Measurements from ENCODE around the gene LGI2.
"Not testable (repeated sequence)": the region's sequence is repeated elsewhere in the genome, so short reads cannot be mapped to it uniquely, and the experiment has no call there.

The LGI2 gene, protein sequence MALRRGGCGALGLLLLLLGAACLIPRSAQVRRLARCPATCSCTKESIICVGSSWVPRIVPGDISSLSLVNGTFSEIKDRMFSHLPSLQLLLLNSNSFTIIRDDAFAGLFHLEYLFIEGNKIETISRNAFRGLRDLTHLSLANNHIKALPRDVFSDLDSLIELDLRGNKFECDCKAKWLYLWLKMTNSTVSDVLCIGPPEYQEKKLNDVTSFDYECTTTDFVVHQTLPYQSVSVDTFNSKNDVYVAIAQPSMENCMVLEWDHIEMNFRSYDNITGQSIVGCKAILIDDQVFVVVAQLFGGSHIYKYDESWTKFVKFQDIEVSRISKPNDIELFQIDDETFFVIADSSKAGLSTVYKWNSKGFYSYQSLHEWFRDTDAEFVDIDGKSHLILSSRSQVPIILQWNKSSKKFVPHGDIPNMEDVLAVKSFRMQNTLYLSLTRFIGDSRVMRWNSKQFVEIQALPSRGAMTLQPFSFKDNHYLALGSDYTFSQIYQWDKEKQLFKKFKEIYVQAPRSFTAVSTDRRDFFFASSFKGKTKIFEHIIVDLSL

DNA sequence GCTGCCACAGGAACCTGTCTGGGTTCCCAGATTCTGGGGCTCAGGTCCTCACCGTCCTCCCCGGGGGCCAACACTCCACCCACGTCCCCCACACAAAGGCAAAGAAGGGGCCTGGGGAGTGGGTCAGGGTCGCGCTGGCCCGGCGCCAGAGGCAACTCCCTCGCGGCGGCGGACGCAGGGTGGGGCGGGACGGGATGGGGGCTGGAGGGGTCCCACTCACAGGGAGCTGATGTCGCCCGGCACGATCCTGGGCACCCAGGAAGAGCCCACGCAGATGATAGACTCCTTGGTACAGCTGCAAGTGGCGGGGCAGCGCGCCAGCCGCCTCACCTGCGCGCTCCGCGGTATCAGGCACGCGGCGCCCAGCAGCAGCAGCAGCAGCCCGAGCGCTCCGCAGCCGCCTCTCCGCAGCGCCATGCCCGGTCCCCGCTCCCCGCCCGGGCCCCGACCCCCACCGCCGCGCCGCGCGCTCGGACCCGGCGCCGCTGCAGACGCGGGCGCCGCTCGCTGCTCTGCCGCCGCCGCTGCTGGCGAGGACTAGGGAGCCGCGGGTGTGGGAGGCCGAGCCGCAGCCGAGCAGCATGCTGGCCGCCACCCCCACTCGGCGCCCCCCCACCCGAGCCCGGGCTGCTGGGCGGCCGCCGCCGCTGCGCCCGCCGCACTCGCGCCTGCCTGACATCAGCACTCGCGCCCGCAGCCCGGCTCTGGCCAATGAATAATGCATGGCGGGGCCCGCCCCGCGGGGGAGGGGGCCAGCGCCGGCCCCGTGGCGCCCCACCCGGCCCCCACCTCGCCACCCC lies at the start of gene LGI2:
TSS of gene LGI2 (minus strand) at position 670 of the 800 bp plus-strand sequence. CDS start at position 417, 253 bp downstream.
- DNase-seq, result peak in 35 of 58 donors; percentile 6 to 65 (median 21)

DNA sequence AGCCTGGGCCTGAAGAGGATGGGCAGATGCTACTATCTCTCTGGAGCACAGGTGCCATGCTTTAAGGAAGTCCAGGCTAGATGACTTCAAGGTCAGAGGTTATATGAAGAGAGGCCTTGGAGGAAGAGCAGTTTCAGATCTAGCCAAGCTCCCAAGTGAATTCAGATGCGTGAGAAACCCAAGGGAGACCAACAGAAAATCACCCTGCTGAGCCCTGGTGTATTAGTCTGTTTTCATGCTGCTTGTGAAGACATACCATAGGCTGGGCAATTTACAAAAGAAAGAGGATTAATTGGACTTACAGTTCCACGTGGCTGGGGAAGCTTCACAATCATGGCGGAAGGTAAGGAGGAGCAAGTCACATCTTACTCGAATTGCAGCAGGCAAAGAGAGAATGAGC lies 47.8 kb upstream of the LGI2 start:
- DNase-seq, result no peak

DNA sequence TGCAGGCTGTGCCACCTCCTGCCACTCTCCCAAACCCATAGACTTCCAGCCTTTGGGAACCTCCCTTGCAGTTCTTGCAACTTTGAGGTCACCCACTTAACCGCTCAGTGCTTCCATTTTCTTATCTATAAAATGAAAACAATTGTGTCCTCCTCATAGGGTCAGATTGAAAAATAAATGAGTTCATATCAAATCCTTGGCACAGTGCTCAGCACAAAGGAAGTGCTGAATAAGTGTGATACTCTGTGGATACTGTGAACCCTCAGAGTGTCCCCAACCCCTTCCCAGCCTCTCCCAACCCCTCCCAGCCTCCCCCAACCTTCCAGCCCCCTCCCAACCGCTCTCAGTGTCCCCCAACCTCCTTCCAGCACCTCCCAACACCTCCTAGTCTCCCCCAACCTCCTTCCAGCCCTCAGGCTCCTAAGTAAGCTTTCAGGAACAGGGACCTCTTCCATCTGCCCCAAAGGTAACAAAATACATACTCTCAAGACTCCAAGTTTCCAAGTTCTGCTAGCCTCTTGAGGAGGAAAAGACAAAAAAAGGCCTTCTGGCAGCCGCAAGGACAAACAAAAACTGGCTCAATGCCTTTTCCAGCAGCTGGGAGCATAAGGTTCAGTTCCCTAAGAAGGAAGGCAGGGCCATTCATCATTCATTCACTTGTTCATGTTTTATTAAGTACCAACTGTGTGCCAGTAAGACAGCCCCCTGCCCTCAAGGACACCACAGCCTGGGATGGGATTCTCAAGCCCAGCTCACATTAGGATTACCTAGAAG lies 46.1 kb upstream of the LGI2 start:
- no peak for DNase-seq

DNA sequence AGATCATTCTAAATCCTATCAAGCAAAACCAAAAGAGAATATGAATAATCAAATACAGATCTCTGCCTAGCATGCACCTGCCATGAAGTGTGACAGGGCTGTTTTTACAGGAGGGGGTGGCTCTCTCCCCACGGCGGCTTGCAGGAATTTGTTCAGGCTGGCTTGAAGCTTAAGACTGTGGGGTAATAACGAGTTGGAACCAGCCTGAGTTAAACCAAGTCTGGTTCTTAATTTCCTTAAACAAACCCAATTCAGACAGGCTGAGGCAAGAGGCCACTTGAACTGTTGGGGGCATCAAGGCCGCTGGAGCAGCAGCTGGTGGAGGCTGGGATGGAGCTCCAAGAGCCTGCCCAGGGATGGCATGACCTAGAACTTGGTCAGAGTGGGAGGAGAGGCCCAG lies 45.1 kb upstream of the LGI2 start:
- DNase-seq, result peak in 1 of 58 donors; percentile 8

DNA sequence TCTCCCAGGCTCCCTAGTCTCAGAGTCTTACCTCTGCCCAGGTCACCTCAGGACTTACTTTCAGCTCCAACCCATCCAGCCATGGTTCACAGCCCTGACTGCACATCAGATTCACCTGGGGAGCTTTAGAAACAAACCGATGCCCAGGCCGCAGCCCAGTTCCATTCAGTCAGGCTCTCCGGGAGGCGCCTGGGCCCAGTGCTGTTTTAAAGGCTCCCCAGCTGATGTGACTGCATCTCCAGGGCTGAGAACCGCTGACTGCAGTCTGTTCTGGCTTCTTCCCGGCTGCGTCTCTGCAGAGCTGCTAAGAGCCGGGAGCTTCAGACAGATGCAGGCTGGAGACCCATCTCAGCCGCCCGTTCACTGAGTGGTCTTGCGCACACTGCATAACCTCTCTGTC lies 44.4 kb upstream of the LGI2 start:
- DNase-seq, result no peak

DNA sequence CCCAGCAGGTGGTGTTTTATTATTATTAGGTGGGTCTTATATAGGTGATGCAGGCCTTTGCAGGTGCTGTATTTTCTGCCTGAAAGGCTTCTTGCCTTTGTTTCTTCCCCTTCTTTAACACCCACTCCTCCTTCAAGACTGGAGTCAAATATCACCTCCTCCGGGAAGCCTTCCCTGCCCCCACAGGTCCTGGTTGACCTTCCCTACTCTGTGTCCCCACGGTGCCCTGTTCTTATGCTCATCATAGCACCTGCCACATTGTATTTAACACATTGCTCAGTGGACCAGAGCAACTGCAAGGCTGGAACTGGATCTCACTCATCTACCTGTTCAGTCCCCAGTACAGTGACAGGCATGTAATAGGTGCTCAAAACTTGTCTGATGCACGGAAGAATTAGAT lies 39.8 kb upstream of the LGI2 start:
- DNase-seq, result no peak

DNA sequence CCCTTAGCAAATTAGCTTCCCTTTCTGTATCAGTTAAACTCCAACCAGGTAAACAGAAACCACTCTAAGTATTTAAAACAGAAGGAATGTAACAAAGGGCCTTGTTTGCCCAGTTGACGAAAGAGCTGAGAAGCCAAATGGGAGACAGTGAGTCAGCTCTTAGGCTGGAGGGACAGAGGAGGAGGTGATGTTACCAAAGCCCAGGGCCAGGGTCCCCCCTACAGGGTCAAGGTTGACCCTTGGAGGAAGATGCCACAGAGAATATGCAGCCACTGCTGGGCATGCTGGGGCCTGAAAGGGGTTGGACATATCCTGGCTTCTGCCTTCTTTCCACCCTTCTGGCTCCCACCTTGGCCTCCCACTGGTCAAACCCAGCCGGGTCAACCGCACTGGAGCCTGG lies 38.3 kb upstream of the LGI2 start:
- no peak for DNase-seq

DNA sequence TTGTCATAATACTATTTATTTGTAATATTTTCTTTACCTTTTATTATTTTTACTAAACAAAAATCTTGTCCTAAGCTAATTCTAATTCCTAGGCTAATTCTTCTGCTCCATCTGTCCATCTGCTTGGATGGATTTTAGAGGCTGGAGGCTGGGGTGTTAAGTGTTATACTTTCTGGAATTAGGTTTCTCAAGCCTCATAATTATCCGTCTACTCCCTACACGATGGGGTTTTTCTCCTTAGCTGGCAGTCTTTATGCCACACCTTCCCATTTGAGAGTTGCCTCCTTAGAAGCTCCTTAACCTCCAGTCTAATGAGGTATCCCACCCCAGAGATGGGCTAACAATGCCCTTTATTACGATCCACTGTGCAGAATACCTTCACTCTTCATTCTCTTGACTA lies 37.6 kb upstream of the LGI2 start:
- no peak for DNase-seq

DNA sequence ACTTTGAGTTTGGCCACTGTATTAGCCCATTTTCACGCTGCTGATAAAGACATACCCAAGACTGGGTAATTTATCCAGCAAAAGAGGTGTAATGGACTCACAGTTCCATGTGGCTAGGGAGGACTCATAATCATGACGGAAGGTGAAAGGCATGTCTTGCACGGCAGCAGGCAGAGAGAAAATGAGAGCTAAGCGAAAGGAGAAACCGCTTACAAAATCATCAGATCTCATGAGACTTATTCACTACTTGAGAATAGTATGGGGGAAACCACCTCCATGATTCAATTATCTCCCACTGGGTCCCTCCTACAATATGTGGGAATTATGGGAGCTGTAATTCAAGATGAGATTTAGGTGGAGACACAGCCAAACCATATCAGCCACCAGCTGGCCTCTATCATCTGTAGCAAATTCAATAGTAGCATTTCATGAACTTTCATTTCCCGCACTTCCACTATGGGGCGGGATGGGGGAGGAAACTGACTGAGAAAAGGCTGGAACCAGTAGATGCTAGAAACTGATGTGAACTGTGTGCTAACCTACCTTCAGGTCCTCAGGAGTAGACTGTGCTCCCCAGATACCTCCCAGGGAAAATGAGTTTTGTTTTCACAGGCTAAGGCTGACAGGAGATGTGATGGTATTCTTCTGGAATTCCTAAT lies 35.3 kb upstream of the LGI2 start:
- no peak for DNase-seq

DNA sequence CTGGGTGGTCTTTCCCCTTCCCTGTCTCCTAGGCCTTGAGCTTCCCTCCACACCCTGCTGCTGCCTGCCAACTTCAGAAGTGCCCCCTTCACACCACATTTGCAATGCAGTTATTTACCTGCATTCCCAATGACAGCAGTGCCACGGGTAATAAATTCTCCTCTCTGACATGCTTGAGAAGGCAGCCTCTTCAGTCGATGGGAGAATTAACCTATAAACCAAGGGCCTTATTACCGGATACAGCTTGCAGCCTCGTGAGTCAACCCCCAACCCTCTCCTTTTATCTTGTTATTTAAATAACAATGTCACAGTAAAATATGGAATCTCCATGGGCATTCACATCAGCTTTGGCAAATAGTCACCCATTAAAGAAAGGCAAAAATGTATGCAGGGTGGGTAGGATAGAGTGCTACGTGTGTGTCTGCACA lies 34.7 kb upstream of the LGI2 start:
- DNase-seq, result no peak

DNA sequence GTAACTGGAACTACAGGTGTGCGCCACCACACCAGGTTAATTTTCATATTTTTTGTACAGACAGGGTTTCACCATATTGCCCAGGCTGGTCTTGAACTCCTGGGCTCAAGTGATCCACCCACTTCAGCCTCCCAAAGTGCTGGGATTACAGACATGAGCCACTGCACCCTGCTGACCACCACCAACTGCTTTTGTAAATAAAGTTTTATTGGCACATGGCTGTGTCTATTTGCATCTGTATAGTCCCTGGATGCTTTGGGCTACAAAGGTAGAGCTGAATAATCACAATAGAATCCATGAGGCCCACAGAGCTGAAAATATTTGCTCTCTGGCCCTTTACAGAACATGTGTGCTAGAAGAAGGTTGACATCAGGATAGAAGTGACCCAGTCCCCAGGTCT lies 33.7 kb upstream of the LGI2 start:
- not testable (repeated sequence) for DNase-seq

DNA sequence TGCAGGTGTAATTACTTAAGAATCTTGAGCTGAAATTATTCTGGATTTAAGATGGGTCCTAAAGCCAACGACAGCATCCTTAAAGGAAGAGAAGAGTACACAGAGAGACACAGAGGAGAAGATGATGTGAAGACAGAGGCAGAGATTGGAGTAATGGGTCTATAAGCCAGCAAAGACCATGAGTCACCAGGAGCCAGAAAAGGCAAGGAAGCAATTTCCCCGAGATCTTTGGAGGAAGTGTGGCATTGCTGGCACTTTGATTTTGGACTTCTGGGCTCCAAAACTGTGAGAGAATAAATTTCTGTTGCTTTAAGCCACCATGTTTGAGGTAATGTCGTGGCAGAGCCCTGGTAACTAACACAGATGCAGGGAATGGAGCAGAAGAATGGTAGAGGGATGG lies 32.4 kb upstream of the LGI2 start:
- DNase-seq, result no peak

DNA sequence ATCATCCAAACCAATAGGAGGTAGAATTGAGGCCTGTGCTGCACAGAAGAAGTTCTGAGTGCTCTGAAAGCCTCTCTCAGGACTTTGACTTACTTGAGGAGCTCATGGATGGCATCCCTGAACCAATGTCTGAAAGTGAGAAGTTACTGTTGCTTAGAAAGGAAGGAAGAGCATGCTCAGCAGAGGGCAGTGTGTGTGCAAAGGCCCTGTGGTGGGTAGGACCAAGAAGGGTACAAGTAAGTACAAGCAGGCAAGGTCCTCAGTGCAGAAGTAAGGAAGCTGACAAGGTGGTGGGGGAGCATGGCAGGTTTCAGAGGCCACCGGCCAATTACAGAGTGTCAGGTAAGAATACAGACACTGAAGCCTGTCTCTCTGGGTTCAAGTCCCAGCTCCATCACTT lies 31.4 kb upstream of the LGI2 start:
- DNase-seq, result no peak

DNA sequence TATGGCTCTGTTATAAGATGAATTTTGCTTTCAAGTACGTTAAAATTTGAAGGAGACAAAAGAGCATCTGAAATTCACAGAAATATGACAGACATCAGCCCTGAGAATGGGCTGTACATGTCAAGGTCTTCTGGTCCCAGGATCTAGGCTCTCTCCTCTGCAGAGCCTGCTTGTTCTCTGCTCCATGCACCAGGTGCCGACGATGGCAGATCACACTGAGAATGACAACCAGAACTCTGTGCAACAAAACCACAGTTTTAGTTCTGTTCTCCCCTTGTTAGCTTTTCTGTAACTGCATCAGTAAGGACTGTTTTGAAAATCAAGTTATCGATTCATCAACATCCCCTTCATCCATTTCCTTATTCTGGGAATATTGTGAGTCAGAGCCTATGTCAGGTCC lies 30.9 kb upstream of the LGI2 start:
- no peak for DNase-seq

DNA sequence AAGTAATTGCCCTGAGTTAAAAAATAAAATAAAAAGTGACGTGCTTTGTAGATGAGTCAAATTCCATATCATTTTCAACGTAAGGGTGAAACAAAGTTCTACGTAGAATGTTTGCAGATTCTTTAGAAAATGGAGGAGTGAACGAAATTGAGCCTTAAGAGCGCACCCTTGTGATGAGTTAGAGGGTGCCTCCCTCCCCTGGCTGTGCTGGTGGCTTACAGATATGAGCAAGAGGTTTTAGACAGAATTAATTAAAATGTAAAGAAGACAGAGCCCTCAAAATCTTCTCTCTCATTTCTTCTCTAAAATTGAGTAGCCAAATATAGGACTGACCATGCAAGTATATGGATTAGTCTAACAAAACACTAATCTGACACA lies 30.2 kb upstream of the LGI2 start:
- DNase-seq, result no peak

DNA sequence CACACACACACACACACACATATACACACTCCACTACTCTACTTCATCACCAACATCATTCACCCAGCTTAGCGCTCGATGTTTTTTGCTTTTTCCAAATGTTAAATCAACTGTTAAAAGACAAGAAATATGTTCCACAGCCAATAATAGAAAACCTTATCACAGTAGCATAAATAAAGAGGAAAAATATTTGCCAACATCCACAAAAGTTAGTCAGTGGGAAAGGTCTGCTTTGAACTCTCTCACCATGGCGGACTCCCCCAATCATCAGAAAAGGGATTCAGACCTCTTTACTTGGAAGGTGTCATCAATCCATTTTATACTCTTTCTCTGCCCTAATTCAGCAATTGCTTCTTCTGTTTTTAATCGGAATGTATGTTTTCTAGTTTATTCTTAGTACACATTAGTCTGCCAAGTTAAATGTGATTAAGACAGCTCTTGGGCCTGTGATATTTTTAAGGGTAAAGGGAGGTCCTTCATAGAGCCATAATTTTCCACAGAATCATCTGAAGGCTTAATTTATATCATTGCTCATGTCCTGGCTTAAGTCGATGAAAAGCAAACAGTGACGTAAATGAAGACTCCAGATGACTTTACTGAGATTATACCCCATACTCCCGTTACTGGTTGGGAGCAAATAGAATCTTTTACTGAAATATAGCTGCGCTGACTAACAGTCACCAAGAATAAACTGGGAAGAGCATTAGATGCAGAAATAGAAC lies 29.7 kb upstream of the LGI2 start:
- DNase-seq, result no peak

DNA sequence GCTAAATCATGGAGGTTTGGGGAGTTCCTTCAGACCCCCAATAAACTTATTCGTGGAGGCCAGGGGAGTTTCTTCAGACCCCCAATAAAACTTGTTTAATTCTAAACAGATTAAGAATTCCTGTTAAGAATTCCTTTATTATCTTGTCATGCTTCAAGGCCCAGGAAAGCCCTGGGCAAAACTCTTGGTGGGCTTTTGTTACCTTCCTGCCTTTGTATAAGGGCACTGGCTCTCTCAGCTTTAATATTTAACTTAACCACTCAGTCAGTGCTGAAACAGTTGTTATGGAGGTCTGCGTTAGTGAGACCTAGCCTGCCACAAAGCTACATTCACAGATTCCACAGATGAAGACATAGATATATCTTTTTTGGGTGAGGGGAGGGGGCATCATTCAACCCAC lies 29.0 kb upstream of the LGI2 start:
- DNase-seq, result no peak

DNA sequence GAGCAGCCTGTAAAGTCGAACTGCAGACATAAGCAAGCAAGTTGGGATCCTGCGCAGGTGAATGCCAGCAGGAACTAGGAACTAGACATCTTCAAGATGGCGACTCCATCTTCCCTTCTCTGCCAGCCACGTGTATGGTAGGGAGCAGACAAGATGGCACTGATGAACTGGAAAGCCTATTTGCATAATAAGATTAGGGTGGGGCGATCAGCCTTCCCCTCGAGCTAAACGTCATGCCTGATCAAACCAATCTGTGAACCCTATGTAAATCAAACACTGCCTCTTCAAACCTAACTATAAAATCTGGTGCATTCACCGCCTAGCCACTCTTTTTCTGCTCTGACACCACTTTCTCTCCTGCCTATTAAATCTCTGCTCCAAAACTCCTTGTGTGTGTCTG lies 28.1 kb upstream of the LGI2 start:
- DNase-seq, result no peak

DNA sequence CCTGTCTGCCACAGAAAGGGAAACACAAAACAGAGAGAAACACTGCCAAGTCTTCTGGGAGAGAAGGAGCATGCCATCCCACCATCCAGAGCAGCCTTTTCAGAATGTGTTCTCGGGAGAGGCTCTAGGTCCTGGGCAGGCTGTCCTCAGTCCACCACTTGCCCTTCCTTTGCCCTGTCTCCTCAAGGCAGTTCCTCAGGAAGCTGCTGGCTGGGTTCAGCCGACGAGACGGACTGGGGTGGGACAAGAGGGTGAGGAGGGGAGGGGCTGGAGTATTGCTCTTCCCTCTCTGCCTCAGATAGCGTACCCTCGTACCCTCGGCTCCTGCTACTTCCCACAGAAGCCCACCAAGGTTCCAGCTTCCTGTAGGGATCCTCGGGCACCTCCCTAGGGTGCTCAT lies 26.6 kb upstream of the LGI2 start:
- no peak for DNase-seq

DNA sequence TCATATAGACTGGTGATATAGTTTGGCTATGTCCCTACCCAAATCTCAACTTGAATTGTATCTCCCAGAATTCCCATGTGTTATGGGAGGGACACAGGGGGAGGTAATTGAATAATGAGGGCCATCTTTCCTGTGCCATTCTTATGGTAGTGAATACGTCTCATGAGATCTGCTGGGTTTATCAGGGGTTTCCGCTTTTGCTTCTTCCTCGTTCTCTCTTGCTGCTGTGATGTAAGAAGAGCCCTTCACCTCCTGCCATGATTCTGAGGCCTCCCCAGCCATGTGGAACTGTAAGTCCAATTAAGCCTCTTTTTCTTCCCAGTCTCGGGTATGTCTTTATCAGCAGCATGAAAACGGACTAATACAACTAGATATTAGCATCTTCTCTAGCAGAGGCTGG lies 21.3 kb upstream of the LGI2 start:
- DNase-seq, result not testable (repeated sequence)

Measured in anterior cingulate cortex (tissue), 58 donors.